Stimulated activated CD8-positive, alpha-beta memory T cell treated with anti-CD3 and anti-CD28 coated beads, Interleukin-2, amount 100 ng/mL, for 1 hour (primary cell): ENCODE data around the gene GNA15.

Experiments
- DNase-seq, 2 donors: peaks; one replicate each; pipeline ENCODE4 v3.0.0-alpha.2; 2020; ENCODE audit warnings: low read depth in 2 of 2

The GNA15 gene

GRCh38 chr19:3175781-3176714 is 40.2 kb downstream of the GNA15 start:
- no peak for DNase-seq

- DNase-seq: peak; percentile 55 to 64
These were observed 41.1 kb downstream of the GNA15 start for GRCh38 chr19:3176715-3177501.

GRCh38 chr19:3178377-3178972 is 42.6 kb downstream of the GNA15 start, which contains the start of gene S1PR4:
Gene S1PR4, plus strand, starts transcription at chr19:3178769. Its CDS starts 24 bp downstream, at chr19:3178793.
- peak; percentile 35 to 50 for DNase-seq

GRCh38 chr19:3178973-3179738 is 43.3 kb downstream of the GNA15 start:
- no peak for DNase-seq

DNA sequence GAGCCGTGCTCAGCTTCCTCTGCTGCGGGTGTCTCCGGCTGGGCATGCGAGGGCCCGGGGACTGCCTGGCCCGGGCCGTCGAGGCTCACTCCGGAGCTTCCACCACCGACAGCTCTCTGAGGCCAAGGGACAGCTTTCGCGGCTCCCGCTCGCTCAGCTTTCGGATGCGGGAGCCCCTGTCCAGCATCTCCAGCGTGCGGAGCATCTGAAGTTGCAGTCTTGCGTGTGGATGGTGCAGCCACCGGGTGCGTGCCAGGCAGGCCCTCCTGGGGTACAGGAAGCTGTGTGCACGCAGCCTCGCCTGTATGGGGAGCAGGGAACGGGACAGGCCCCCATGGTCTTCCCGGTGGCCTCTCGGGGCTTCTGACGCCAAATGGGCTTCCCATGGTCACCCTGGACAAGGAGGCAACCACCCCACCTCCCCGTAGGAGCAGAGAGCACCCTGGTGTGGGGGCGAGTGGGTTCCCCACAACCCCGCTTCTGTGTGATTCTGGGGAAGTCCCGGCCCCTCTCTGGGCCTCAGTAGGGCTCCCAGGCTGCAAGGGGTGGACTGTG is 44.0 kb downstream of the GNA15 start:
- no peak for DNase-seq

DNA sequence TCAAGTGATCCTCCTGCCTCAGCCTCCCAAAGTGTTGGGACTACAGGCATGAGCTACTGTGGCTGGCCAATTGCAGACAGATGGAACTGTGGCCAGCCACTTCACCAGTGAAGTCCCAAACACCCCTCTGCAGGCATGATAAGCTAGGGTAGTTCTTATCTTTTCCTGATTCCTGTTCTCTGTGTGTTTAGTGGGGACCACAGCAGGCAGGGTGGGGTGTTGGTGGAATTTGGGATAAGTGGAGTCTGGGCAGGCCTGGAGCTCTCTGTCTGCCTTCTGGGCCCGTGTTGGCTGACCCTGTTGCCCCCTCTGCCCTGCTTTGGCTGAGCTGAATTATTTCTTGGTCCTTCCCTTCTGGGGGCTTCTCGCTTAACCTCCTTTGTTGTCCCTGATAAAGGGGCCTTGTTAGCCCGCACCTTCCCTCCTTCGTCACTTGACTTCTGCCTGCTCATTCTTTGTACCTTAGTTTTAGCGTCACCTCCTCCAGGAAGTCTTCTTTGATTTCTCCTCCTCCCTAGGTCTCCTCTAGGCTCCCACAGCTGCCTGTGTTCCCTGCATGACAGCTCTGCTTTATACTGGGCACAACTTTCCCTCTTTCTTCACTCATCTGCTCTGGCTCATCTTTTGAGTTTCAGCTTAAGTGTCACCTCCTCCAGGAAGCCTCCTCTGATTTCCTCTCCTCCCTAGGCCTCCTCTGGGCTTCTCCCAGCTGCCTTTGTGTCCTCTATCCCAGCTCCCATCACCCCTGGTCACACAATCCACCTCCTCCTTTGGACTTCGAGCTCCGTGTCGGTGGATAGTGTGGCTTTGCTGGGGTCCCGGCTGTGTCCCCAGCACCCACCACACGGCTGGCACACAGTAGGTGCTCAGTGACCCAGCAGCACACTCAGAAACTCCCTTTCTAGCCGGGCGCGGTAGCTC is 48.1 kb downstream of the GNA15 start:
- no peak for DNase-seq

- DNase-seq: peak in 1 of 2 donors; percentile 40
These were observed 49.1 kb downstream of the GNA15 start for GRCh38 chr19:3184847-3185460.

- peak; percentile 90 for DNase-seq
These were observed 49.8 kb downstream of the GNA15 start, which contains the start of gene NCLN for GRCh38 chr19:3185461-3186159. Gene NCLN, plus strand, starts transcription at chr19:3185930. Its CDS starts 101 bp downstream, at chr19:3186031.

- no peak for DNase-seq
These were observed 50.4 kb downstream of the GNA15 start for GRCh38 chr19:3186160-3186688.

- no peak for DNase-seq
These were observed 51.2 kb downstream of the GNA15 start for GRCh38 chr19:3186891-3187661.

- no peak for DNase-seq
These were observed 52.1 kb downstream of the GNA15 start for GRCh38 chr19:3187662-3188511.

GRCh38 chr19:3188627-3189596 is 53.1 kb downstream of the GNA15 start:
- DNase-seq: no peak

GRCh38 chr19:3189702-3190469 is 54.1 kb downstream of the GNA15 start:
- DNase-seq: no peak

GRCh38 chr19:3190470-3190770 is 54.6 kb downstream of the GNA15 start:
- DNase-seq: no peak
